ENCODE measurements around the gene ADCY6.
A peak's percentile ranks its signal among the peaks of the same experiment; 100 is the strongest.

Gene ADCY6

GRCh38 chr12:48793696-48794095 is 4.8 kb upstream of the ADCY6 start:
- no peak for DNase-seq
- intact Hi-C loops (cut with DNase I) = no loop called here

GRCh38 chr12:48789858-48790326 is 1.0 kb upstream of the ADCY6 start:
- intact Hi-C loops (cut with DNase I) = no loop called here
- no peak for DNase-seq

GRCh38 chr12:48788524-48788853 is 400 bp downstream of the ADCY6 start:
- peak in 2 of 42 donors; percentile 18 to 32 for DNase-seq
- intact Hi-C loops (cut with DNase I) = no loop called here

- DNase-seq = no peak
- intact Hi-C loops (cut with DNase I) = no loop called here
These were observed 932 bp downstream of the ADCY6 start for GRCh38 chr12:48787791-48788523.

- DNase-seq = no peak
- intact Hi-C loops (cut with DNase I) = no loop called here
These were observed 2.0 kb downstream of the ADCY6 start for GRCh38 chr12:48786591-48787544.

GRCh38 chr12:48783432-48783831 is 5.5 kb downstream of the ADCY6 start:
- DNase-seq = no peak
- intact Hi-C loops (cut with DNase I) = no loop called here

GRCh38 chr12:48782457-48783395 is 6.2 kb downstream of the ADCY6 start:
- intact Hi-C loops (cut with DNase I) = no loop called here
- no peak for DNase-seq

GRCh38 chr12:48781750-48782456 is 7.0 kb downstream of the ADCY6 start:
- DNase-seq = no peak

GRCh38 chr12:48780381-48781025 is 8.4 kb downstream of the ADCY6 start:
- intact Hi-C loops (cut with DNase I) = no loop called here
- DNase-seq = no peak

More at GRCh38 chr12:48781750-48782456, 7.0 kb downstream of the ADCY6 start:
- intact Hi-C loops (cut with DNase I) = no loop called here

GRCh38 chr12:48779869-48780268 is 9.0 kb downstream of the ADCY6 start:
- intact Hi-C loops (cut with DNase I) = no loop called here
- no peak for DNase-seq

- DNase-seq = no peak
- intact Hi-C loops (cut with DNase I) = no loop called here
These were observed 11.1 kb downstream of the ADCY6 start for GRCh38 chr12:48777501-48778400.

GRCh38 chr12:48776956-48777355 is 11.9 kb downstream of the ADCY6 start:
- no peak for DNase-seq
- intact Hi-C loops (cut with DNase I) = no loop called here

- intact Hi-C loops (cut with DNase I) = no loop called here
- DNase-seq = no peak
These were observed 12.8 kb downstream of the ADCY6 start for GRCh38 chr12:48775991-48776649.

GRCh38 chr12:48775299-48775698 is 13.6 kb downstream of the ADCY6 start:
- intact Hi-C loops (cut with DNase I) = no loop called here

GRCh38 chr12:48774516-48774915 is 14.4 kb downstream of the ADCY6 start:
- intact Hi-C loops (cut with DNase I) = no loop called here
- no peak for DNase-seq

More at GRCh38 chr12:48775299-48775698, 13.6 kb downstream of the ADCY6 start:
- no peak for DNase-seq

- no peak for DNase-seq
- intact Hi-C loops (cut with DNase I) = no loop called here
These were observed 15.2 kb downstream of the ADCY6 start for GRCh38 chr12:48773686-48774085.
